ENCODE results near the gene SAFB. TPM values are rescaled to one million over a fixed set of nuclear protein-coding genes. Genes with fewer than 3 reads are reported as not detected.
A peak's percentile ranks its signal among the peaks of the same experiment; 100 is the strongest.

SAFB gene
- total and polyA plus RNA-seq, 2 of the 4 experiments (the other 2 are of a cell fraction) = 18.5 to 41.2 TPM

- Histone ChIP-seq H2AFZ (replicated peaks; ENCODE audit: low read length, poor library complexity) (peak overlapping the region; percentile 97), H4K91ac (ENCODE audit: insufficient read depth, low read depth, low read length) (peak overlapping the region; percentile 20; the same call in 1 of the 2 replicates), H2AK9ac (replicated peaks; ENCODE audit: low read depth, low read length, poor library complexity) (peak overlapping the region; percentile 94), H3K4me3 (ENCODE audit: insufficient read depth, low read depth, low read length) (peak overlapping the region; percentile 59), H4K20me1 (ENCODE audit: insufficient read depth, low read length) (no peaks in the 10 kb centered on the region; the same call in 1 of the 2 replicates), H3K27me3 (ENCODE audit: control insufficient read depth, insufficient read depth, low read length) (no peaks in the 10 kb centered on the region), H2BK15ac (ENCODE audit: low read depth, low read length) (no peak overlapping the region), H3K27ac (ENCODE audit: insufficient read depth, low read length) (no peak overlapping the region), H3K4me1 (ENCODE audit: control insufficient read depth, insufficient read depth, low read length) (peaks cover 7% of the 10 kb centered on the region), H3K18ac (ENCODE audit: low read depth, low read length) (no peak overlapping the region; the same call in 1 of the 2 replicates), H3K79me1 (ENCODE audit: low read depth in 1 of 2, low read length in 2 of 2) (peaks cover 15 to 19% of the 10 kb centered on the region in 2 experiments; a peak in 3 of 4 replicates), H3K9me1 (ENCODE audit: insufficient read depth, low read length) (peaks cover 3% of the 10 kb centered on the region; the same call in 1 of the 2 replicates), H3K56ac (ENCODE audit: extremely low read depth, insufficient read depth, low read length) (no peak overlapping the region), H3K23ac (ENCODE audit: low read depth, low read length) (peak overlapping the region; percentile 70), H2BK5ac (ENCODE audit: low read depth, low read length, poor library complexity, severe bottlenecking) (no peak overlapping the region), H2BK20ac (ENCODE audit: low read depth, low read length) (no peak overlapping the region), H2BK120ac (ENCODE audit: low read depth, low read length) (no peak overlapping the region), H3K9me3 (ENCODE audit: control insufficient read depth, insufficient read depth, low read length) (no peaks in the 10 kb centered on the region), H3K4me2 (ENCODE audit: low read depth, low read length) (peak overlapping the region; percentile 72), H2AK5ac (ENCODE audit: low read depth, low read length) (peak overlapping the region; percentile 75), H3K36me3 (ENCODE audit: control insufficient read depth, insufficient read depth, low read length) (no peaks in the 10 kb centered on the region), H4K8ac (ENCODE audit: low read depth in 2 of 2, low read length in 2 of 2) (peak overlapping the region; percentile 56 to 68; a peak in 2 of 4 replicates), H3K4ac (ENCODE audit: low read depth, low read length) (peak overlapping the region; percentile 50), H3K9ac (ENCODE audit: low read depth, low read length) (peak overlapping the region; percentile 36), H4K5ac (ENCODE audit: low read depth, low read length) (no peak overlapping the region), H3K14ac (replicated peaks; ENCODE audit: low read depth, low read length) (peak overlapping the region; percentile 65)
- dilution Hi-C loops (cut with HindIII; ENCODE audit: low sequenced_read_pairs, unreplicated experiment) (no loop called here), intact Hi-C loops (cut with micrococcal nuclease) (no loop called here), in situ Hi-C loops (cut with MboI; ENCODE audit: low sequenced_read_pairs) (no loop called here)
- TF ChIP-seq POLR2A (IDR thresholded peaks at IDR 0.05; ENCODE audit: low read depth, low read length) (no peak), RCOR1 (IDR thresholded peaks at IDR 0.05; ENCODE audit: insufficient replicate concordance, low read length) (no peak)
- DNase-seq = no peak
- ATAC-seq (ENCODE audit: low read depth) = no peak
- BruUV-seq (replicated peaks) = no TSS peak
- 65 to 100% methylated on average over 1 to 10 of the region's 17 CpGs for WGBS, 2 experiments (ENCODE audit: extremely low coverage in 2 of 2, insufficient read length in 1 of 2)
- POLR2A ChIA-PET (ENCODE audit: unreplicated experiment) = no interaction called here
- CTCF ChIA-PET = no interaction called here
Observed at GRCh38 chr19:5681391-5682106, 58.7 kb downstream of the SAFB start.
